ENCODE data around the gene CNTRL. TPM values are rescaled to one million over a fixed set of nuclear protein-coding genes. Genes with fewer than 3 reads are reported as not detected.

The CNTRL gene
- polyA plus RNA-seq, 1 experiment: 8.3 TPM

DNA sequence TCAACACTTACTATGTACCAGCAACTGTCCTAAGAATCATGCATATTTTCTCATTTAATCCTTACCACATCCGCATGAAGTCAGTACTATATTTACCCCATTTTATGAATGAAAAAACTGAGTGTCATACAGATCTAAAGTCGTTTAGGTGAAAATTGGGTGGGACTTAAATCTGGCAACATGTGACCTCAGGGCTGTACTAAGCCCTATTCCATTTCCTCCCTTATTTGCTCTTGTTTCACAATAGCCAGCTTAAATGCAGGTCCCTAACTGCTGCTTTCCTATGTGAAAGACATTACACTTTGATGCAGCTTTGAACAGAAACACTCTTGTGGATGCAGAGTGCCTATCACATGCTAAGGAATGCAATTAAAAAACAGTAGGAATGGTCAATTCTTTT lies 129.4 kb downstream of the CNTRL start:
- Histone ChIP-seq H3K9me3 (ENCODE audit: control insufficient read depth, insufficient read depth, low read length) (no peaks in the 10 kb centered on the region), H3K4me3 (ENCODE audit: low read depth, low read length) (no peak overlapping the region), H3K27me3 (ENCODE audit: control insufficient read depth, insufficient read depth, low read length) (no peaks in the 10 kb centered on the region), H3K27ac (ENCODE audit: low read depth, low read length) (no peak overlapping the region)
- DNase-seq (ENCODE audit: low read depth, low spot score): no peak
- CTCF ChIA-PET: interaction anchor here (0.6 to 1.0 kb wide), 2 partner anchors 17 to 171 kb away, joined by 3 read pairs; no protein-coding TSS in a partner anchor
- no peak for TF ChIP-seq CTCF (IDR thresholded peaks at IDR 0.05; ENCODE audit: low read depth, low read length)
- POLR2A ChIA-PET: no interaction called here

DNA sequence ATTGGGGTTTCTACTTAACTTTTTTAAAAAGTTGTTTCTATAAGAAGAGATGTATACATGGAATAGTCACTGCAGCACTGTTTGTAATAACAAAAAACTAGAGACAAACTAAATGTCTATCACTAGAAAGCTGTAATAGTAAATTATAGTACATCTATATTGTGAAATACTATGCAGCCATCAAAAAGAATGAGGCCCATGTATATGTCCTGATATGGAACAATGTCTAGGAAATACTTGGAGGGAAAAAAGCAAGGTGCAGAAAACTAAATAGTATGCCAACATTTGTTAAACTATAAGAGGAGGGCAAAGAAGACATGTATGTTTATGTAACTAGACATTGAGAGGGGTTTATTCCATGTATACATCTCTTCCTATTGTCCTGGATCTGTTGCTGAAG lies 129.9 kb downstream of the CNTRL start:
- CTCF ChIA-PET: interaction anchor here (0.9 kb wide), 1 partner anchor 115 kb away, joined by 3 read pairs; no protein-coding TSS in a partner anchor
- no peak overlapping the region for H3K27ac ChIP-seq (ENCODE audit: low read depth, low read length)
- no peak for TF ChIP-seq CTCF (IDR thresholded peaks at IDR 0.05; ENCODE audit: low read depth, low read length)
- no peaks in the 10 kb centered on the region for H3K9me3 ChIP-seq (ENCODE audit: control insufficient read depth, insufficient read depth, low read length)
- no peak overlapping the region for H3K4me3 ChIP-seq (ENCODE audit: low read depth, low read length)
- POLR2A ChIA-PET: no interaction called here
- no peaks in the 10 kb centered on the region for H3K27me3 ChIP-seq (ENCODE audit: control insufficient read depth, insufficient read depth, low read length)
- DNase-seq (ENCODE audit: low read depth, low spot score): no peak

GRCh38 chr9:121206516-121207370 lies 132.0 kb downstream of the CNTRL start:
- Histone ChIP-seq H3K27ac (ENCODE audit: low read depth, low read length) (no peak overlapping the region), H3K9me3 (ENCODE audit: control insufficient read depth, insufficient read depth, low read length) (no peaks in the 10 kb centered on the region), H3K27me3 (ENCODE audit: control insufficient read depth, insufficient read depth, low read length) (no peaks in the 10 kb centered on the region), H3K4me3 (ENCODE audit: low read depth, low read length) (no peak overlapping the region)
- ChIA-PET CTCF (no interaction called here), POLR2A (no interaction called here)
- TF ChIP-seq CTCF (IDR thresholded peaks at IDR 0.05; ENCODE audit: low read depth, low read length): no peak
- no peak for DNase-seq (ENCODE audit: low read depth, low spot score)

GRCh38 chr9:121207371-121207940 lies 132.7 kb downstream of the CNTRL start:
- ChIA-PET CTCF (no interaction called here), POLR2A (no interaction called here)
- H3K4me3 ChIP-seq (ENCODE audit: low read depth, low read length): no peak overlapping the region
- DNase-seq (ENCODE audit: low read depth, low spot score): no peak
- H3K27ac ChIP-seq (ENCODE audit: low read depth, low read length): no peak overlapping the region
- no peaks in the 10 kb centered on the region for H3K27me3 ChIP-seq (ENCODE audit: control insufficient read depth, insufficient read depth, low read length)
- no peaks in the 10 kb centered on the region for H3K9me3 ChIP-seq (ENCODE audit: control insufficient read depth, insufficient read depth, low read length)
- no peak for TF ChIP-seq CTCF (IDR thresholded peaks at IDR 0.05; ENCODE audit: low read depth, low read length)

GRCh38 chr9:121210536-121210935 lies 135.8 kb downstream of the CNTRL start:
- no peak for DNase-seq (ENCODE audit: low read depth, low spot score)
- Histone ChIP-seq H3K27me3 (ENCODE audit: control insufficient read depth, insufficient read depth, low read length) (no peaks in the 10 kb centered on the region), H3K9me3 (ENCODE audit: control insufficient read depth, insufficient read depth, low read length) (no peaks in the 10 kb centered on the region), H3K27ac (ENCODE audit: low read depth, low read length) (no peak overlapping the region), H3K4me3 (ENCODE audit: low read depth, low read length) (no peak overlapping the region)
- no peak for TF ChIP-seq CTCF (IDR thresholded peaks at IDR 0.05; ENCODE audit: low read depth, low read length)
- CTCF ChIA-PET: interaction anchor here (0.6 kb wide), 1 partner anchor 192 kb away, joined by 3 read pairs; no protein-coding TSS in a partner anchor
- POLR2A ChIA-PET: no interaction called here
